GM19025 (cell line): Measurements from ENCODE around the gene HSD17B13.
"Not testable (repeated sequence)": the region's sequence is repeated elsewhere in the genome, so short reads cannot be mapped to it uniquely, and the experiment has no call there.

Experiments
- ATAC-seq: cut with Tn5 transposase; IDR thresholded peaks from one replicate; pipeline ENCODE4 v1.9.1; 2021; ENCODE audit warnings: mild to moderate bottlenecking, low read depth, moderate library complexity; ENCODE audit not compliant: unreplicated experiment

The HSD17B13 gene, protein sequence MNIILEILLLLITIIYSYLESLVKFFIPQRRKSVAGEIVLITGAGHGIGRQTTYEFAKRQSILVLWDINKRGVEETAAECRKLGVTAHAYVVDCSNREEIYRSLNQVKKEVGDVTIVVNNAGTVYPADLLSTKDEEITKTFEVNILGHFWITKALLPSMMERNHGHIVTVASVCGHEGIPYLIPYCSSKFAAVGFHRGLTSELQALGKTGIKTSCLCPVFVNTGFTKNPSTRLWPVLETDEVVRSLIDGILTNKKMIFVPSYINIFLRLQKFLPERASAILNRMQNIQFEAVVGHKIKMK

DNA sequence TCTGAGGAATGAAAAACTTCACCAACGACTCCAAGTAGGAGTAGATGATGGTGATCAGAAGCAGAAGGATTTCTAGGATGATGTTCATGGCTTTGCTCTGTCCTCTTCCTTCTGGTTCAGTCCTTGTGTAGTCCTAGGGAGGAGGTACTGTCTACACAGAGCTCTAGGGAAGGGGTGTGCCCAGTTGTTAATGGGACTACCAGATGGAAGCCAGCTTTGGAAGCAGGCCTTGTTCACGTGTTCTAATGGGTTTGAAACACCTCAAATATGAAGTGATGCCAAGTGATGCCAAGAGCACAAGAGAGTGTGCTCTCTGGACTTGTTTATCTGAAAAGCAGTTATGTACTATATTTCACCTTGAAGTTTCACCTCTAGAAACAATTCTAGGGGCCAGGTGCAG, at the start of gene HSD17B13:
TSS of gene HSD17B13 (minus strand) at position 129 of the 400 bp plus-strand sequence. CDS start at position 88, 41 bp downstream.
- ATAC-seq, result no peak

DNA sequence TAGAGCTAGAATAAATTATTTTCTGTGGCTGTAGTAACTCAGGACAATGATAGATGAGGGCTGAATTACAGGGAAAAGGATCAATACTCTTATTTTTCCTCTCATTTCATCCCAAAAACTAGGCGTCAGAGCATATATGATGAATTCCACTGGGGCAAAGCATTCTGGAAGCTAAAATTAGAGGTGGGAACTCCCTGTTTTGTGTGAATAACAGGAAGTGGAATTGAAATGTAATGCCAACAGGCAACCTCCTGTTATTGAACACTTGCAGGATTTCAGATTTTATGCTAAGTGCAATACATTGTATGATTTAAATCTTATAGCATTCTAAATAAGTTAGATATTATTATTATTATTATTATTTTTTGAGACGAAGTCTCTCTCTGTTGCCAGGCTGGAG, 47.4 kb upstream of the HSD17B13 start:
- ATAC-seq, result no peak

DNA sequence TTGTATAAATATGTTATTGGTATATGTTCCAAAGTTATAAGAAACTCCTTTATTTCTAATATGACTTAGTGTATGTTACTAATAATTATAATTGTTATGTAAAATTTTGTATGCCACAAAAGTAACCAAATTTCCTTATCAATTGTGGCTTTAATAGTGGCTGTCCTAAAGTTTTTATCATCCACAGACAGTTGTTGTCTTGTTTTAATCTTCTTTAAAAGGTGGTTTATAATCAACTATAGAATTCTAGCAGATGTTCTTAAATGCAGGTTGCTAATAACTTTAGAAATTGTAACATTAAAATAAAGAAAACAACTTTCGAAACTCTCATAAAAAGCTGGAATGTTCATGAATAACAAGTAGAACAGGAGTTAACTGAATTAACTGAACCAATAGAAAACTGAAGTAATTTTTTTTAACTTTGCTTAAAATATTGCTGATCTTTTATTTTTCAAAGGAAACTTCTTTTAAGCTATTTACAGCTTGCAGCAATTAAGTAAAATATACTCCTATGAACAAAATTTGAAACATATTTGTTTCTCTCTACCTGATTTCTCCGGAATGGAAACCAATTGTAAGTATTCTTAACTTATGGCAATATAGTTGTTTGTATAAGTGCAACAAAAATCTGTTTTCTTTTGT, 44.0 kb upstream of the HSD17B13 start:
- no peak for ATAC-seq

DNA sequence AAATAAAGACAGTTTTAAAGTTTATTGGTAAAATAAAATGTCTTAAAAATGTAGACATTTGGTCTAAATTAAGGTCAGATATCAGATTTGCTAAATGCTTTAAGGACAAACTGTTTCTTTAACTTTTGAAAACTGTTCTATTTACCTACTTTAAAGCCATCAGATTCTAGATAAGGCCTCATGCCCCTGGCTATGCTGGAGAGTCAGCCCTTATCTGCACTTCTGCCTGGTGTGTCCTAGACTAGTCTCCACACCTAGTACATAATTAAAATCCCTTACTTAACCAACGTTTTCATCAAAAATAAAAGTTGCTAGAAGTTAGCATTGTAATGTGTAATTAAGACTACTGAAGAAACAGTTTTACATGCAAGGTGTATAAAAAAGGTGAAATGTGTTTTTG, 42.7 kb upstream of the HSD17B13 start:
- ATAC-seq, result no peak

DNA sequence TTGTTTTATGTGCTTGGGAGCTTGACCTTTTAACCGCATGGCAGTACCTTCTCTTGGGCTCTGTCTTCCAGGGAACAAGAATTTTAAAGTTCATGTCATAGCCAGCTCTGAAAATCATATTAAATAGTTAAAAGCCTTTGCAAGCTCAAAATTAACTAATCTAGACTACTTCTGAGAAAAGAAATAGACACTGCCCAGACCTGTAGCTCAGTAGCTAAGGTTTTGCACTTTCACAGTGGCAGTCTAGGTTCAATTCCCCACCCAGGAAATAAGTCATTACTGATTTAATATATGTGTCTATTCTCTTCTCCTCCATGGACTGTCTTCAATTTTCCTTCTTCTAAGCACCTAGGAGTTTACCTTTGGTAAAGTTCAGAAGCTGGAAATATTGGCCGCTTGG, 40.9 kb upstream of the HSD17B13 start:
- no peak for ATAC-seq

DNA sequence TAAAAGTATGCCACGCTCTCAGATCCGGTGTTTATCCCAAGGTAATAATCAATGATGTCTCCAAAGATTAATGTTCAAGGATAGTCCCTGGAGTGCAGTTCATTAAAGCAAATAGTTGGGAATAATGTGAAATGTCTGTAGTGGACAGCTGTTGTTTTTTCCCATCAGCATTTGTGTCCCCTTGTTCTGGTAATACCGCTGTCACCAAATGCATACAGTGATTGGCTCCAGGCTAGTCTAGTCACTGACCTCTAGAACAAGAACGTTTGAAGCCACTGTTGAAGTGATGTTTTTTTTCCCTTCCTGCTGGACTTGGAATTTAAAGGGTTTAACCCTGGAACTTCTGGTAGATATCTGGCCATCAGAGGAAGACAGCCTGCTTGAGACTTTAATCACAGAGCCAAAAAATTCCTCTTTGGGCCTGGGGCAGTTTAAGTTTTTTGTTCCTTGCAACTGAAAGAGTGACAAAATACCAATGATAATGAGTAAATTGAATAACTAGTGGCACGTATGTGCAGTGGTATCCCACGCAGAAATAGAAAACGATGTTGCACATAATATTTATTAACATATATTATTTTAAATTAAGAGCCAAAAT, 37.8 kb upstream of the HSD17B13 start:
- no peak for ATAC-seq

DNA sequence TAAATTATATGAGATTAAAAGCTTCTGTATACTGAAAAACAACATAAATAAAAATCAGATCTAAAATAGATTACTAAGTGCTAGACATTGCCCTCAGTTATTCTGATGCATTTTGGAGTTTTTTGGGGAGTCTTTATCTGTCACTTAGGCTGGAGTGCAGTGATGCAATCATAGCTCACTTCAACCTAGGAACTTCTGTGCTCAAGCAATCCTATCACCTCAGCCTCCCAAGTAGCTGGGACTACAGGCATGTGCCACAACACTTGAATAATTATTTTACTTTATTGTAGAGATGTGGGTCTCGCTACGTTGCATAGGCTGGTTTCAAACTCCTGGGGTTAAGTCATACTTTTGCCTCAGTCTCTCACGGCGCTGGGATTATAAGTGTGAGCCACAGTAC, 36.6 kb upstream of the HSD17B13 start:
- ATAC-seq, result no peak

DNA sequence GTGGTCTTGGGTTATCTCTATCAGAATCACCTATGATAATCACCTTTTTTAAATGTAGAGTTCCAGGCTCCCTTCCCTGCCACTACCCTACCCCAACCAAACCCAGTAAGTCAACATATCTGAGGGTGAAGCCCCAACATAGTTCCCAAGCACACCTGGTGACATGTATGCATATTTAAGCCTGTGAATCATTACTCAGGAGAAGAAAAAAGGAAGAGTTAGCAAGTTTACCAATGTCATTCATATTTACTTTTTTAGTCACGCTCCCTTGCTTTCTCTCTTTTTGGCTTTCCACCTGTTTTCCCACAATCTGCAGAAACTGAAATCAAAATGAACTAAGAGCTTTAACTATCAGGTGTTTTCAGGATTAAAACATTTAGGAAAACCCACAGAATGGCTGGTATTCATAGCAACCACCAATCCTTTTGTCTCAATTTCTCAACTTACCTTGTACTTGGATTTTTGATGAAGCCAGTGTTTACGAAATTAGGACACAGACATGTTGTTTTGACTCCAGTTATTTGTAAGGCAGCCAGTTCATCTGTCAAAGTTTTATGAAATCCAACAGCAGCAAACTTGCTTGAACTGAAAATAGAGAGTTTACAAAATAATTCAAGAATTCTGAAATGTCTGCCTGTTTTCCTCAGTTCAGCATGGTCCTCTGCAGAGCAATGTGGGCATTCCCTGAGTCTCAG, 34.3 kb upstream of the HSD17B13 start:
- no peak for ATAC-seq

DNA sequence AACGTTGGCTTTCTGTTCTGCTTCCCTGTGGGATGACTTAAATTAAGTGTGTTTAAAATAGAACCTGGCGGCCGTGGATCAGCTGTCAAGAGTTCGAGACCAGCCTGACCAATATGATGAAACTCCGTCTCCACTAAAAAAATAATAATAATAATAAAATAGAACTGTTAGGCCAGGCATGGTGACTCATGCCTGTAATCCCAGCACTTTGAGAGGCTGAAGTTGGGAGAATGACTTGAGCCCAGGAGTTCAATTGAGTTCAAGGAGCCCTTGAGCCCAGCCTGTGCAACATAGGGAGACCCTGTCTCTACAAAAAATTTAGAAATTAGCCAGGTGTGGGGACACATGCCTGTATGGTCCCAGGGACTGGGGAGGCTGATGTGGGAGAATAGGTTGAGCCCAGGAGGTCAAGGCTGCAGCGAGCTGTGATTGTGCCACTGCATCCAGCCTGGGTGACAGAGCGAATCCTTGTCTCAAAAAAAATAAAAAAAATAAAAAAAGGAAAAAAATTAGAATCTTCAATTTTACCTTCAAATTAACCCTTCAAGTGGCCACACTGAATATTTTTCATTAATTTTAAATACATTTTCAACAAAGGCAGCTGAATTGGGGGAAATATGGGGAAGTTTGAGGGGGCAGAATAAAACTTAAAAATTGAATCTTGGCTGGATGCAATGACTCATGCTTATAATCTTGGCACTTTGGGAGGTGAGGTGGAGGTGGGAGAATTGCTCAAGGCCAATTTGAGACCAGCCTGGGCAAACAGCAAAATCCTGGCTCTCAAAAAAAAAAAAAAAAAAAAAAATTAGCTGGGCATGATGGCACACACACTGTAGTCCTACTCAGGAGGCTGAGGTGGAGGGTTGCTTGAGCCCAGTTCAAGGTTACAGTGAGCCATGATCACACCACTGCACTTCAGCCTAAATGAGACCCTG, 31.8 kb upstream of the HSD17B13 start:
- ATAC-seq, result no peak

DNA sequence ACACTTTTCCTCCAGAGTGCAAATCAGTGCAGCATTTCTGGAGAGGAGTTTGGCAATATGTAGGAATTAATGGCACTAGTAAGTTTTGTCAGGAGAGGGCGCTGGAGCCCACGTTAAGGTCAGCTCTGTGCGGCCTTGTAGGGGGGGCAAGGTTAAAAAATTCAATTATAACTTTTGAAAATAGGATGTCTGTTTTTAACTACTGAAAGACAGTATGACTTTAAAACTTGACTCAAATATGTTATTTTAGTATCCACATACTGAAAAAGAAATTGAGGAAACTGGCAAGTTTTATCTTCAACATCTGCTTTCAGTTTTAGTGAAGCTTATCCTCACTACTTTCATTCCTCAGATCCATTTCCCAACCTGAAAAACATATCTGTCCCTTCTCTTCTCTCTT, 30.9 kb upstream of the HSD17B13 start:
- peak; percentile 77 for ATAC-seq

DNA sequence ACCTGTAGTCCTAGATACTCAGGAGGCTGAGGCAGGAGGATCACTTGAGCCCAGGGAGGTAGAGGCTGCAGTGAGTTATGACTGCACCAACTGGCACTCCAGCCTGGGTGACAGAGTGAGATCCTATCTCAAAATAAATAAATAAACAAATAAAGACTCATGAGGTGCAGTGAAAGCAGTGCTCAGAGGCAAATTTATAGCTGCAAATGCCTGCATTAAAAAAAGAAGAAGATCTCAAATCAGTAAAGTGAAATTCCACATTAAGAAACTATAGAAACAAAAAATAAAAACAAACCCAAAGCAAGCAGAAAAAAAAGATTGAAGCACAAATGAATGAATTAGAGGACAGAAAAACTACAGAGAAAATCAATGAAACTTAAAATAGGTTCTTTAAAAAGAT, 22.5 kb upstream of the HSD17B13 start:
- no peak for ATAC-seq

DNA sequence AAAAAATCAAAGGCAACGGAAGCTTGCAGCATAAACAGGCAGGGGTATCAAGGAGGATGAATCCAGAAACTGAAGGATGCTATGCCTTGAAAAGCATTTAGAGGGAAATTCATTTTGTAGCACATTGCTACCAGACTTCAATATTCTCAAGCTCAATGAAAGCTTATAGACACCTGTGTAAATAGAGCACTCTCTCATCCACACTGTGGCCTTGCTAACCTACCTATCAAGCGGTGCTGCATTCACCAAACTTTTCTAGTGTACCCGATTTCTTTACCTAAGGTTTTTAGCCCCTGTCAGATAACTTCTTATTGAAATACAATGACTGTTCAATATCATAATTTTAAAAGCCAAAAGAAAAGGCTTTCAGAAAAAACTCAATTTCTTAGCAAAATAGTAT, 20.2 kb upstream of the HSD17B13 start:
- no peak for ATAC-seq

DNA sequence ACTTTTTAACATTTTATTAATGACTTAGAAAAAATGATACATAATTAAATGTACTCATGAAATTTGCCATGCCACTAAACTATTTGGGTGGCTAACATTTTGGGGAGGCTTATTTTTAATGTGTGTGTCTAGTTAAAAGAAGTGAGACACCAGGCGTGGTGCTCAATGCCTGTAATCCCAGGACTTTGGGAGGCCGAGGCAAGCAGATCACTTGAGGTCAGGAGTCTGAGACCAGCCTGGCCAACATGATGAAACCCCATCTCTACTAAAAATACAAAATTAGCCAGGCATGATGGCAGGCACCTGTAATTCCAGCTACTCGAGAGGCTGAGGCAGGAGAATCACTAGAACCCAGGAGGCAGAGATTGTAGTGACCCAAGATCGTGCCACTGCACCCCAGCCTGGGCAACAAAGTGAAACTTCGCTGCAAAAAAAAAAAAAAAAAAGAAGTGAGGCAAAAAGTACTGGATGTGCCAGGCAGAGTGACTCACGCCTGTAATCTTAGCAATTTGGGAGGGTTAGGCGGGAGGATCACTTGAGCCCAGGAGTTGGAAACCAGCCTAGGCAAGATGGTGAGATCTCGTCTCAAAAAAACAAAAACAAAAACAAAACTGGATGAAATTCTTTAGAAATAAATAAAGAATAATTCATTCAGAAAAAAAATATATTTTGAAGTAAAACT, 19.4 kb upstream of the HSD17B13 start:
- not testable (repeated sequence) for ATAC-seq

DNA sequence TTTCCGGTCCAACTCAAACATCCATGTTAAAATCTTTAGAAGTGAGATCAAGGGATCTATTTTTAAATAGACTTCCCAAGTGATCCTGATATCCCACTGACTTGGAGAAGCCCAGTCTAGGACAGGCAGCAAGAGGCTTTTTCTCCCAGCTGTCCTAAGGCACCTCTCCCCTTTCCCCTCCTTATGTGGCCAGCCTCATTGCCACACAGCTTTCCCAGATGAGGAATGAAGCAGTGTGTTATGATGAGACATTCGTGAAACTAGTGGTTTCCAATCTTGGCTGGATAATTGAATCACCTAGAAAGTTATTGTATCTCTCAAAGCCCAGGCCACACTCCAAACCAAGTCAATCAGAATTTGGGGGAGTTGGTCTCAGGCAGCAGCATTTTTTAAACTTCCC, 16.8 kb upstream of the HSD17B13 start:
- no peak for ATAC-seq

DNA sequence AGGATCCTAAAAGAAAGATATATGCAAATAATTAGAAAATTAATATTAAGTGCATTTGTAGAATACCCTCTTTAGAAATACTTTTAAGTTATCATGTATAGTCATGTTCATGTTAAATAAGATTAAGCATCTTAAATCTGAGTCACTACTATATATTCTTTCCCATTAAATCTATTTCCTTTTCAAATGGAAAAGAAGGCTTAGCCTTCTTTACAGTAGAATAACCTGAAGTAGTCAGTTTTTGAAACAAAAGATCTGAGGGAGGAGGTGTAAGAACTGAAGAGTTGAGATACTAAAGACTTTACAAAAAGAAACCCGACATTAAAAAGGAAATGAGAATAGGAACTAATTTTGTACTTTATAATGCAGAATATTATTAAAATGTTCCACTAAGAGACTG, 14.7 kb upstream of the HSD17B13 start:
- no peak for ATAC-seq

DNA sequence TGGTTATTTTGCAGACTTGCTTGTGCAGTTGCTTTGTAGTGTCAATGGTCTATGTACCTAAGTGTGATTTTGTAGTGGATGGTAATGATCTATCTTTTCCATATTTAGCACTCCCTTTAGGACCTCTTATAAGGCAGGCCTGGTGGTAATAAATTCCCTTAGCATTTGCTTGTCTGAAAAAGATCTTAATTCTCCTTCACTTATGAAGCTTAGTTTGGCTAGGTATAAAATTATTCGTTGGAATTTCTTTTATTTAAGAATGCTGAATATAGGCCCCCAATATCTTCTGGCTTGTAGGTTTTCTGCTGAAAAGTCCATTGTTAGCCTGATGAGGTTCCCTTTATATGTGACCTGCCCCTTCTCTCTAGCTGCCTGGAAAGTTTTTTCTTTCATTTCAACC, 10.6 kb upstream of the HSD17B13 start:
- ATAC-seq, result no peak

DNA sequence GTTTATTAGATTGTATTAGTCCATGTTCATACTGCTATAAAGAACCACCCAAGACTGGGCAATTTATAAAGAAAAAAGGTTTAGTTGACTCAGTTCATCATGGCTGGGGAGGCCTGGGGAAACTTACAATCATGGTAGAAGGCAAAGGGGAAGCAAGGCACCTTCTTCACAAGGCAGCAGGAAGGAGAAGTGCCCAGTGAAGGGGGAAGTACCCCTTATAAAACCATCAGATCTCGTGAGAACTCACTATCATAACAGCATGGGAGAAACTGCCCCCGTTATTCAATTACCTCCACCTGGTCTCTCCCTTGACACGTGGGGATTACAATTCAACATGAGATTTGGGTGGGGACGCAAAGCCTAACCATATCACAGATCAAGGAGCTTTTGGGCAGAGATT, 8.1 kb upstream of the HSD17B13 start:
- no peak for ATAC-seq

DNA sequence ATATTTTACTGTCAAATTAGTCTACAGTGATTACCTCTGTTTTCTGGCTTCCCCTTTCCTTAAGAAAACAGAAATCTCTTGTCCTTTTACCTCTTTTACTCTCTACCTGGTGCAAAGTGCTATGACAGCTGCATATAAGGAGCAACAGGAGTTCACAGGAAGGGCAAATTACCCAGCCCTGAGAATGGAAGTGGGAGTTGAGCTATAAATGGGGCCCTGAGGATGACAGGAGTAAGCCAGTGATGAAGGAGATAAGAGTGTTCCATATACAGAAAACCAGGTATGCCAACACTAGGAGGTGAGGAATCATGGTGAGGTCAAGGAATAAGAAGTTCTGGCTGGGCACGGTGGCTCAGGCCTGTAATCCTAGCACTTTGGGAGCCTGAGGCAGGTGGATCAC, 4.5 kb upstream of the HSD17B13 start:
- ATAC-seq, result no peak

DNA sequence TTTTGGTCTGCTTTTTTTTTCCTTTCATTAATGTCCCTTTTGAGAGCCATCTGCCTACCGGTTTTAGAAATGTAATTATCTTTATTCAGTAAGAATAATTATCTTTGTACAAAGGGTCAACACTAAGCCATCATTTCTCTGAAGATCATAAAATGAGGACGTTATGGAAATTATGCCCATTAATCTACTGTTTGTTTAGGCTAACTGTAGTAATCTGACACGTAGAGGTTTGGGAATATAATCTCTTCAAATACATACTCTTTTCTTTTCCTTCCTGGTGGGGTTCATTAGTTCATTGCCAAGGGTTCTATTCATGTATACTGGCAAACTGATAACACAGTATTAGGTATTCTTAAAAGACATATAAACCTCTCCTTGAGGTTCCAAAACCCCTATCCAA, 3.8 kb upstream of the HSD17B13 start:
- no peak for ATAC-seq

DNA sequence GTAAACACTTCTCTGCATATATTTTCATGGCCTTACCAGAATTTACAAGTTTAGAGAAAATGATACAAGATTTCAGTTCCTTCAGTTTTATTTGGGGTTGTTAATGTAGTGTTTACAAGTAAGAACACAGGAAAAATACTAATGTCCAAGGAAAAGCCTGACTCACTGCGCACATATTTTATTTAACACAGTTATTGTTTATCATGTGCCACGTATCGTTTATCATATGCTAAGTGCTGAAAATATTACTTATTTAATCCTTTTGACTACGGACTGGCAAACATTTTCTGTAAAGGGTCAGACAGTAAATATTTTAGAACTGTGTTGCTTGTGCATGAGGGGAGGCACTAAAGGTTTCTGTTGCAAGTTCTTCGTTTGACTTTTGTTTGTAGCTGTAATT, 794 bp downstream of the HSD17B13 start:
- no peak for ATAC-seq
